WTC11 (cell line): Measurements from ENCODE around the gene PLCB2. TPM values are rescaled to one million over a fixed set of nuclear protein-coding genes. Genes with fewer than 3 reads are reported as not detected.
A peak's percentile ranks its signal among the peaks of the same experiment; 100 is the strongest.

Source experiments
- ATAC-seq: fragments of 200-7000 bp; cut with Tn5 transposase; 2 replicates; pipeline ENCODE4 v1.10.0; 2021; ENCODE audit warnings: mild to moderate bottlenecking, moderate library complexity
- CTCF ChIA-PET: fragments of 300-600 bp; sonication (Branson Sonifier 250); formaldehyde crosslinking; loops from one replicate; lab custom pipeline; 2021; ENCODE audit warnings: antibody characterized with exemption; lab: Charles Lee
- POLR2A ChIA-PET: fragments of 350-600 bp; sonication (Branson Sonifier 250); formaldehyde crosslinking; loops from one replicate; lab custom pipeline; 2021; ENCODE audit warnings: antibody characterized with exemption; lab: Charles Lee
- DNase-seq: peaks from one replicate; pipeline ENCODE4 v3.0.0; 2021; ENCODE audit warnings: low spot score
- H3K27ac Mint-ChIP-seq: 2 replicates; pipeline ENCODE4 v1.8.0; 2021; ENCODE audit warnings: mixed read lengths
- H3K27me3 Mint-ChIP-seq: 2 replicates; pipeline ENCODE4 v1.8.0; 2021; ENCODE audit warnings: low read depth, mild to moderate bottlenecking, moderate library complexity, mixed read lengths
- H3K36me3 Mint-ChIP-seq: 2 replicates; pipeline ENCODE4 v1.8.0; 2021; ENCODE audit warnings: mixed read lengths
- H3K4me1 Mint-ChIP-seq: 2 replicates; pipeline ENCODE4 v1.8.0; 2022; ENCODE audit warnings: mixed read lengths
- H3K4me3 Mint-ChIP-seq: 2 replicates; pipeline ENCODE4 v1.8.0; 2021; ENCODE audit warnings: mild to moderate bottlenecking, moderate library complexity, mixed read lengths
- H3K9me3 Mint-ChIP-seq: 2 replicates; pipeline ENCODE4 v1.8.0; 2021; ENCODE audit warnings: mixed read lengths
- CREM ChIP-seq: sonication (generic); formaldehyde crosslinking; IDR thresholded peaks from 2 replicates; pipeline ENCODE4 v1.8.1; 2022; ENCODE audit warnings: mild to moderate bottlenecking, missing genetic modification reagents, moderate library complexity
- ESRRA ChIP-seq: sonication (generic); formaldehyde crosslinking; IDR thresholded peaks from 2 replicates; pipeline ENCODE4 v1.8.1; 2022; ENCODE audit warnings: mild to moderate bottlenecking, missing genetic modification reagents, borderline replicate concordance
- ETV6 ChIP-seq: sonication (generic); formaldehyde crosslinking; IDR thresholded peaks from 2 replicates; pipeline ENCODE4 v1.8.1; 2022; ENCODE audit warnings: mild to moderate bottlenecking, missing genetic modification reagents
- FOXK1 ChIP-seq: sonication (generic); formaldehyde crosslinking; IDR thresholded peaks from 2 replicates; pipeline ENCODE4 v1.8.0; 2022; ENCODE audit warnings: mild to moderate bottlenecking, moderate library complexity, missing genetic modification reagents
- GABPB1 ChIP-seq: sonication (generic); formaldehyde crosslinking; IDR thresholded peaks from 2 replicates; pipeline ENCODE4 v1.8.1; 2023; ENCODE audit warnings: mild to moderate bottlenecking, missing genetic modification reagents
- GTF2I ChIP-seq: fragments of 250-450 bp; sonication (Bioruptor Pico); conservative IDR thresholded peaks from 2 replicates; pipeline ENCODE4 v1.4.0; 2021; ENCODE audit warnings: mild to moderate bottlenecking
- IRF2 ChIP-seq: sonication (generic); formaldehyde crosslinking; IDR thresholded peaks from 2 replicates; pipeline ENCODE4 v1.8.0; 2022; ENCODE audit warnings: low read depth, missing genetic modification reagents, borderline replicate concordance
- NR3C1 ChIP-seq: sonication (generic); formaldehyde crosslinking; conservative IDR thresholded peaks from 2 replicates; pipeline ENCODE4 v1.8.1; 2023; ENCODE audit warnings: low read depth, mild to moderate bottlenecking, missing genetic modification reagents
- TEAD1 ChIP-seq: sonication (generic); formaldehyde crosslinking; IDR thresholded peaks from 2 replicates; pipeline ENCODE4 v1.8.0; 2022; ENCODE audit warnings: mild to moderate bottlenecking, missing genetic modification reagents
- total RNA-seq: library from RNA; stranded (reverse); gene quantifications from 3 replicates; pipeline ENCODE4 v1.2.3, GENCODE V29; 2021
- TF ChIP-seq, protein P1 (sequence below): sonication (generic); formaldehyde crosslinking; IDR thresholded peaks from 2 replicates; pipeline ENCODE4 v1.8.0; 2022; ENCODE audit warnings: missing genetic modification reagents
- TF ChIP-seq, protein P2 (sequence below): fragments of 250-450 bp; sonication (Bioruptor Pico); IDR thresholded peaks from 2 replicates; pipeline ENCODE4 v2.1.2; 2022; ENCODE audit warnings: mild to moderate bottlenecking, moderate library complexity
- TF ChIP-seq, protein P3 (sequence below): sonication (generic); formaldehyde crosslinking; IDR thresholded peaks from 2 replicates; pipeline ENCODE4 v1.8.1; 2022; ENCODE audit warnings: low read depth, missing genetic modification reagents, borderline replicate concordance
- TF ChIP-seq, protein P4 (sequence below): sonication (generic); formaldehyde crosslinking; IDR thresholded peaks from 2 replicates; pipeline ENCODE4 v1.8.0; 2023; ENCODE audit warnings: mild to moderate bottlenecking, missing genetic modification reagents
- TF ChIP-seq, protein P5 (sequence below): sonication (generic); formaldehyde crosslinking; IDR thresholded peaks from 2 replicates; pipeline ENCODE4 v1.8.0; 2023; ENCODE audit warnings: missing genetic modification reagents
- TF ChIP-seq, protein P6 (sequence below): sonication (generic); formaldehyde crosslinking; IDR thresholded peaks from 2 replicates; pipeline ENCODE4 v1.8.0; 2023; ENCODE audit warnings: missing genetic modification reagents, mild to moderate bottlenecking, borderline replicate concordance

PLCB2 gene
- total RNA-seq, 1 experiment from 2014 or later = 15.2 TPM

DNA sequence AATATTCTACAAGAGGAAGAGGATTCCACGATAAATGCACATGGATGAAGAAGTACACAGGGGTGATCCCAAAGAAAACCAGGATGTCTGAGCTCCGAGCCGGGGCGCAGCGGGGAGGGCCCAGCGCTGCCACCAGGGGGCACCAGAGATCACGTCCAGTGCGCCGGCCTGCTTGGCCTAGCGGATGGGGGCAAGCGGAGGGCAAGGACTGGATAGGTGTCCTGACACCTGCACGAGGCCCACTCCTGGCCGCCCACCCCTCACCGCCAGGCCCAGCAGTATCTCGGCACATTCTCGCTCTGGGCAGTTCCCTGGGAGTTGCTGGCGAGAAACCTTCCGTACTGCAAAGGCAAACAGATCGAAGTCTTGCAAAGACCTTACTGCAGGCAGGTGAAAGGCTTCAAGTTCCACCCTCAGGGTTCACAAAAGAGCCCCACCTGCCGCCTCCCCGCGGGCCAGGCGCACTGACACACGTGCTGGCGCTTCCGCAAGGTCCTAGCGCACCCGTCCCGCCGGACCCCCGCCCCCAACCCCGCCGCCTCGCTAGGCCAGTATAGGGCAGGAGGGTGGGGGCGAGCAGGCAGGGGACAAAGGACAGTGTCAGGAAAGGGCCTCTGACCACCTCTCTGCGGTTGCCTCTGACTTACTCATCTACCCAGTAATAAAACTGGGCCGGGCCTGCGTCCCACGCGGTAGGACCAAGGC, 28.1 kb downstream of the PLCB2 start (continued):
- TF ChIP-seq, protein P1, sequence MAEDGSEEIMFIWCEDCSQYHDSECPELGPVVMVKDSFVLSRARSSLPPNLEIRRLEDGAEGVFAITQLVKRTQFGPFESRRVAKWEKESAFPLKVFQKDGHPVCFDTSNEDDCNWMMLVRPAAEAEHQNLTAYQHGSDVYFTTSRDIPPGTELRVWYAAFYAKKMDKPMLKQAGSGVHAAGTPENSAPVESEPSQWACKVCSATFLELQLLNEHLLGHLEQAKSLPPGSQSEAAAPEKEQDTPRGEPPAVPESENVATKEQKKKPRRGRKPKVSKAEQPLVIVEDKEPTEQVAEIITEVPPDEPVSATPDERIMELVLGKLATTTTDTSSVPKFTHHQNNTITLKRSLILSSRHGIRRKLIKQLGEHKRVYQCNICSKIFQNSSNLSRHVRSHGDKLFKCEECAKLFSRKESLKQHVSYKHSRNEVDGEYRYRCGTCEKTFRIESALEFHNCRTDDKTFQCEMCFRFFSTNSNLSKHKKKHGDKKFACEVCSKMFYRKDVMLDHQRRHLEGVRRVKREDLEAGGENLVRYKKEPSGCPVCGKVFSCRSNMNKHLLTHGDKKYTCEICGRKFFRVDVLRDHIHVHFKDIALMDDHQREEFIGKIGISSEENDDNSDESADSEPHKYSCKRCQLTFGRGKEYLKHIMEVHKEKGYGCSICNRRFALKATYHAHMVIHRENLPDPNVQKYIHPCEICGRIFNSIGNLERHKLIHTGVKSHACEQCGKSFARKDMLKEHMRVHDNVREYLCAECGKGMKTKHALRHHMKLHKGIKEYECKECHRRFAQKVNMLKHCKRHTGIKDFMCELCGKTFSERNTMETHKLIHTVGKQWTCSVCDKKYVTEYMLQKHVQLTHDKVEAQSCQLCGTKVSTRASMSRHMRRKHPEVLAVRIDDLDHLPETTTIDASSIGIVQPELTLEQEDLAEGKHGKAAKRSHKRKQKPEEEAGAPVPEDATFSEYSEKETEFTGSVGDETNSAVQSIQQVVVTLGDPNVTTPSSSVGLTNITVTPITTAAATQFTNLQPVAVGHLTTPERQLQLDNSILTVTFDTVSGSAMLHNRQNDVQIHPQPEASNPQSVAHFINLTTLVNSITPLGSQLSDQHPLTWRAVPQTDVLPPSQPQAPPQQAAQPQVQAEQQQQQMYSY (CRISPR knock-in tag) = peak; percentile 46
- TF ChIP-seq, protein P2, sequence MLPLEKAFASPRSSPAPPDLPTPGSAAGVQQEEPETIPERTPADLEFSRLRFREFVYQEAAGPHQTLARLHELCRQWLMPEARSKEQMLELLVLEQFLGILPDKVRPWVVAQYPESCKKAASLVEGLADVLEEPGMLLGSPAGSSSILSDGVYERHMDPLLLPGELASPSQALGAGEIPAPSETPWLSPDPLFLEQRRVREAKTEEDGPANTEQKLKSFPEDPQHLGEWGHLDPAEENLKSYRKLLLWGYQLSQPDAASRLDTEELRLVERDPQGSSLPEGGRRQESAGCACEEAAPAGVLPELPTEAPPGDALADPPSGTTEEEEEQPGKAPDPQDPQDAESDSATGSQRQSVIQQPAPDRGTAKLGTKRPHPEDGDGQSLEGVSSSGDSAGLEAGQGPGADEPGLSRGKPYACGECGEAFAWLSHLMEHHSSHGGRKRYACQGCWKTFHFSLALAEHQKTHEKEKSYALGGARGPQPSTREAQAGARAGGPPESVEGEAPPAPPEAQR (CRISPR knock-in tag) = no peak
- TF ChIP-seq, protein P3, sequence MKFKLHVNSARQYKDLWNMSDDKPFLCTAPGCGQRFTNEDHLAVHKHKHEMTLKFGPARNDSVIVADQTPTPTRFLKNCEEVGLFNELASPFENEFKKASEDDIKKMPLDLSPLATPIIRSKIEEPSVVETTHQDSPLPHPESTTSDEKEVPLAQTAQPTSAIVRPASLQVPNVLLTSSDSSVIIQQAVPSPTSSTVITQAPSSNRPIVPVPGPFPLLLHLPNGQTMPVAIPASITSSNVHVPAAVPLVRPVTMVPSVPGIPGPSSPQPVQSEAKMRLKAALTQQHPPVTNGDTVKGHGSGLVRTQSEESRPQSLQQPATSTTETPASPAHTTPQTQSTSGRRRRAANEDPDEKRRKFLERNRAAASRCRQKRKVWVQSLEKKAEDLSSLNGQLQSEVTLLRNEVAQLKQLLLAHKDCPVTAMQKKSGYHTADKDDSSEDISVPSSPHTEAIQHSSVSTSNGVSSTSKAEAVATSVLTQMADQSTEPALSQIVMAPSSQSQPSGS (CRISPR knock-in tag) = no peak
- TF ChIP-seq, protein P4, sequence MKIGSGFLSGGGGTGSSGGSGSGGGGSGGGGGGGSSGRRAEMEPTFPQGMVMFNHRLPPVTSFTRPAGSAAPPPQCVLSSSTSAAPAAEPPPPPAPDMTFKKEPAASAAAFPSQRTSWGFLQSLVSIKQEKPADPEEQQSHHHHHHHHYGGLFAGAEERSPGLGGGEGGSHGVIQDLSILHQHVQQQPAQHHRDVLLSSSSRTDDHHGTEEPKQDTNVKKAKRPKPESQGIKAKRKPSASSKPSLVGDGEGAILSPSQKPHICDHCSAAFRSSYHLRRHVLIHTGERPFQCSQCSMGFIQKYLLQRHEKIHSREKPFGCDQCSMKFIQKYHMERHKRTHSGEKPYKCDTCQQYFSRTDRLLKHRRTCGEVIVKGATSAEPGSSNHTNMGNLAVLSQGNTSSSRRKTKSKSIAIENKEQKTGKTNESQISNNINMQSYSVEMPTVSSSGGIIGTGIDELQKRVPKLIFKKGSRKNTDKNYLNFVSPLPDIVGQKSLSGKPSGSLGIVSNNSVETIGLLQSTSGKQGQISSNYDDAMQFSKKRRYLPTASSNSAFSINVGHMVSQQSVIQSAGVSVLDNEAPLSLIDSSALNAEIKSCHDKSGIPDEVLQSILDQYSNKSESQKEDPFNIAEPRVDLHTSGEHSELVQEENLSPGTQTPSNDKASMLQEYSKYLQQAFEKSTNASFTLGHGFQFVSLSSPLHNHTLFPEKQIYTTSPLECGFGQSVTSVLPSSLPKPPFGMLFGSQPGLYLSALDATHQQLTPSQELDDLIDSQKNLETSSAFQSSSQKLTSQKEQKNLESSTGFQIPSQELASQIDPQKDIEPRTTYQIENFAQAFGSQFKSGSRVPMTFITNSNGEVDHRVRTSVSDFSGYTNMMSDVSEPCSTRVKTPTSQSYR (CRISPR knock-in tag) = peak; percentile 75; the same call in 1 of the 2 replicates
- TF ChIP-seq ETV6 (CRISPR knock-in tag) = no peak; the same call in none of the 2 replicates
- TF ChIP-seq IRF2 = no peak
- peak; percentile 79 for TF ChIP-seq TEAD1
- TF ChIP-seq GTF2I (CRISPR knock-in tag) = no peak
- TF ChIP-seq GABPB1 (CRISPR knock-in tag) = no peak
- TF ChIP-seq NR3C1 (CRISPR knock-in tag) = no peak
- TF ChIP-seq CREM (CRISPR knock-in tag) = peak; percentile 47; the same call in 1 of the 2 replicates
- TF ChIP-seq ESRRA (CRISPR knock-in tag) = peak; percentile 79; the same call in 1 of the 2 replicates
- TF ChIP-seq, protein P5, sequence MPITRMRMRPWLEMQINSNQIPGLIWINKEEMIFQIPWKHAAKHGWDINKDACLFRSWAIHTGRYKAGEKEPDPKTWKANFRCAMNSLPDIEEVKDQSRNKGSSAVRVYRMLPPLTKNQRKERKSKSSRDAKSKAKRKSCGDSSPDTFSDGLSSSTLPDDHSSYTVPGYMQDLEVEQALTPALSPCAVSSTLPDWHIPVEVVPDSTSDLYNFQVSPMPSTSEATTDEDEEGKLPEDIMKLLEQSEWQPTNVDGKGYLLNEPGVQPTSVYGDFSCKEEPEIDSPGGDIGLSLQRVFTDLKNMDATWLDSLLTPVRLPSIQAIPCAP (CRISPR knock-in tag) = peak; percentile 83; the same call in 1 of the 2 replicates

DNA sequence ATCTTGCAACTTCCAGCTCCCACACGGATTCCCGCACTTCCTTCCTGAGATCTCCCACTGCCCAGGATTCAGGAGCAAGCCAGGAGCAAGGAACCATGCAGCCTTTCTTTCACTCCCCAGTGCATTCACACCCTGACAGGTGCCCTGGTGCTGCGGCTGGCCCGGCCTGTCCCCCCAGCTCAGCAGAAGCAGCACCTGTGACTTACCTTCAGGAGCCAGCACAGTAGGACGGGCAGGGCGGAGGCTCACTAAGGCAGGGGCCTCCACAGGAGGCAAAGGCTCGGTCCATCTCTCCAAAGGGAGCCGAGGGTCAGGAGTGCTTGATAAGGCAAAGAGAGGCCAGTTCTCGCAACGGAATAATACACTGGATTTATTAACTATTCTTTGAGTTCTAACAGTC, 29.7 kb downstream of the PLCB2 start:
- POLR2A ChIA-PET = no interaction called here
- H3K36me3 Mint-ChIP-seq = no peaks in the 10 kb centered on the region
- no peak overlapping the region for H3K4me3 Mint-ChIP-seq

More for the DNA sequence above, 29.7 kb downstream of the PLCB2 start:
- ATAC-seq (no peak), DNase-seq (no peak)
- TF ChIP-seq FOXK1 (CRISPR knock-in tag) = no peak
- TF ChIP-seq, protein P6, sequence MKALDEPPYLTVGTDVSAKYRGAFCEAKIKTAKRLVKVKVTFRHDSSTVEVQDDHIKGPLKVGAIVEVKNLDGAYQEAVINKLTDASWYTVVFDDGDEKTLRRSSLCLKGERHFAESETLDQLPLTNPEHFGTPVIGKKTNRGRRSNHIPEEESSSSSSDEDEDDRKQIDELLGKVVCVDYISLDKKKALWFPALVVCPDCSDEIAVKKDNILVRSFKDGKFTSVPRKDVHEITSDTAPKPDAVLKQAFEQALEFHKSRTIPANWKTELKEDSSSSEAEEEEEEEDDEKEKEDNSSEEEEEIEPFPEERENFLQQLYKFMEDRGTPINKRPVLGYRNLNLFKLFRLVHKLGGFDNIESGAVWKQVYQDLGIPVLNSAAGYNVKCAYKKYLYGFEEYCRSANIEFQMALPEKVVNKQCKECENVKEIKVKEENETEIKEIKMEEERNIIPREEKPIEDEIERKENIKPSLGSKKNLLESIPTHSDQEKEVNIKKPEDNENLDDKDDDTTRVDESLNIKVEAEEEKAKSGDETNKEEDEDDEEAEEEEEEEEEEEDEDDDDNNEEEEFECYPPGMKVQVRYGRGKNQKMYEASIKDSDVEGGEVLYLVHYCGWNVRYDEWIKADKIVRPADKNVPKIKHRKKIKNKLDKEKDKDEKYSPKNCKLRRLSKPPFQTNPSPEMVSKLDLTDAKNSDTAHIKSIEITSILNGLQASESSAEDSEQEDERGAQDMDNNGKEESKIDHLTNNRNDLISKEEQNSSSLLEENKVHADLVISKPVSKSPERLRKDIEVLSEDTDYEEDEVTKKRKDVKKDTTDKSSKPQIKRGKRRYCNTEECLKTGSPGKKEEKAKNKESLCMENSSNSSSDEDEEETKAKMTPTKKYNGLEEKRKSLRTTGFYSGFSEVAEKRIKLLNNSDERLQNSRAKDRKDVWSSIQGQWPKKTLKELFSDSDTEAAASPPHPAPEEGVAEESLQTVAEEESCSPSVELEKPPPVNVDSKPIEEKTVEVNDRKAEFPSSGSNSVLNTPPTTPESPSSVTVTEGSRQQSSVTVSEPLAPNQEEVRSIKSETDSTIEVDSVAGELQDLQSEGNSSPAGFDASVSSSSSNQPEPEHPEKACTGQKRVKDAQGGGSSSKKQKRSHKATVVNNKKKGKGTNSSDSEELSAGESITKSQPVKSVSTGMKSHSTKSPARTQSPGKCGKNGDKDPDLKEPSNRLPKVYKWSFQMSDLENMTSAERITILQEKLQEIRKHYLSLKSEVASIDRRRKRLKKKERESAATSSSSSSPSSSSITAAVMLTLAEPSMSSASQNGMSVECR = no peak
- Mint-ChIP-seq H3K27ac (no peak overlapping the region), H3K4me1 (peaks cover 39% of the 10 kb centered on the region), H3K9me3 (no peaks in the 10 kb centered on the region), H3K27me3 (peaks cover 48% of the 10 kb centered on the region)
- CTCF ChIA-PET = interaction anchor here (0.8 to 12.1 kb wide), 15 partner anchors 9 to 232 kb away, joined by 3 to 690 read pairs (median 12); partner anchors contain the start of genes CCDC9B, INAFM2, PAK6 and PLCB2
